Caco-2 (cell line): ENCODE measurements around the gene PRPF18. TPM values are rescaled to one million over a fixed set of nuclear protein-coding genes. Genes with fewer than 3 reads are reported as not detected.

ENCODE experiments used
- BruUV-seq: library from RNA; stranded (reverse); fragments of 400-500 nt; replicated peaks from 2 replicates; lab custom pipeline; 2021; lab: Mats Ljungman, UMichigan
- CTCF ChIA-PET: fragments of 300-600 bp; sonication (Branson Sonifier 250); formaldehyde crosslinking; loops from one replicate; lab custom pipeline; 2022; ENCODE audit warnings: antibody characterized with exemption; lab: Charles Lee
- POLR2A ChIA-PET: fragments of 300-600 bp; sonication (Branson Sonifier 250); formaldehyde crosslinking; loops from one replicate; lab custom pipeline; 2022; ENCODE audit warnings: antibody characterized with exemption; lab: Charles Lee
- DNase-seq, 2 experiments: peaks; one replicate each; pipeline versions ENCODE4 v3.0.0 to v3.0.0-alpha.2; 2020 to 2022
- H3K27me3 ChIP-seq: replicated peaks from 2 replicates; pipeline ENCODE4 v1.6.0; 2011; ENCODE audit warnings: low read length; ENCODE audit not compliant: control insufficient read depth, insufficient read depth
- H3K36me3 ChIP-seq: 2 replicates; pipeline ENCODE4 v1.5.1; 2011; ENCODE audit warnings: low read length; ENCODE audit not compliant: control insufficient read depth, insufficient read depth
- H3K4me1 ChIP-seq: fragments of 250-450 bp; sonication (Bioruptor Pico); 2 replicates; pipeline ENCODE4 v1.5.1; 2020; ENCODE audit warnings: mild to moderate bottlenecking
- H3K4me3 ChIP-seq: 2 replicates; pipeline ENCODE4 v1.5.1; 2011; ENCODE audit warnings: low read depth, mild to moderate bottlenecking, control low read depth, low read length
- H3K9me3 ChIP-seq: fragments of 250-450 bp; sonication (Bioruptor Pico); 2 replicates; pipeline ENCODE4 v1.5.1; 2020; ENCODE audit warnings: mild to moderate bottlenecking, moderate library complexity
- H3K27ac Mint-ChIP-seq: one replicate; pipeline ENCODE4 v1.8.0; 2022; ENCODE audit warnings: mixed read lengths; ENCODE audit not compliant: unreplicated experiment
- H3K27me3 Mint-ChIP-seq: one replicate; pipeline ENCODE4 v1.8.0; 2022; ENCODE audit warnings: mixed read lengths; ENCODE audit not compliant: insufficient read depth, unreplicated experiment
- H3K36me3 Mint-ChIP-seq: one replicate; pipeline ENCODE4 v1.8.0; 2022; ENCODE audit warnings: mild to moderate bottlenecking, mixed read lengths; ENCODE audit not compliant: insufficient read depth, unreplicated experiment
- H3K4me1 Mint-ChIP-seq: one replicate; pipeline ENCODE4 v1.8.0; 2022; ENCODE audit warnings: low read depth, mixed read lengths; ENCODE audit not compliant: unreplicated experiment
- H3K4me3 Mint-ChIP-seq: one replicate; pipeline ENCODE4 v1.8.0; 2022; ENCODE audit warnings: mild to moderate bottlenecking, moderate library complexity, mixed read lengths; ENCODE audit not compliant: unreplicated experiment
- H3K9me3 Mint-ChIP-seq: one replicate; pipeline ENCODE4 v1.8.0; 2022; ENCODE audit warnings: mixed read lengths; ENCODE audit not compliant: unreplicated experiment
- intact Hi-C: fragments of 100-400 bp; cut with micrococcal nuclease; formaldehyde crosslinking; loops from one replicate; pipeline ENCODE4 v1.10.0; 2022; ENCODE audit not compliant: unreplicated experiment
- total RNA-seq: library from RNA; stranded (reverse); gene quantifications from 2 replicates; pipeline ENCODE4 v1.2.3, GENCODE V29; 2022
- TF ChIP-seq, protein P1 (sequence below), 2 experiments: fragments of 200-600 bp in 1 of 2; IDR thresholded peaks; 1 replicate in 1 of 2; 2 replicates in 1 of 2; pipeline versions ENCODE4 v1.5.1 to v1.8.0; 2011 to 2022; ENCODE audit warnings: antibody characterized with exemption in 1 of 2, control low read depth in 1 of 2, inconsistent platforms in 1 of 2, low read depth in 1 of 2, low read length in 1 of 2, mild to moderate bottlenecking in 1 of 2, moderate library complexity in 1 of 2; ENCODE audit not compliant: insufficient read depth in 1 of 2, severe bottlenecking in 1 of 2, unreplicated experiment in 1 of 2

The PRPF18 gene
- total RNA-seq, 1 experiment from 2014 or later = 31.0 TPM

DNA sequence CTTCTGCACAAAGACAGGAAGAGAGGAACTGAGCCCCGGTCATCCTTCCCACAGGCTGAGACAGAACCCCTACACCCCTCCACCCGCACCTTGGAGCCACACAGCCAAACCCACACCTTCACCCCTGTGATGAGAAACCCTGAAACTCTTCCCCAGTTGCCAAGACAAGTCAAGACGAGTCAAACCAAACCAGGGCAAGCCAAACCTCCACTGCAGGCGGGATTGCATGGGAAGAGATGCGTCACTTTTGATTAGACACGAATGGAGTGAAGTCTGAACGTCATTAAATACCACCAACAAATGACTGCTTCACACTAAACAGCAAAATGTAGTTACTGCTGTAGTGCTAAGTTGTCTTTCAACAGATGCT, 73.8 kb downstream of the PRPF18 start:
- H3K27me3 ChIP-seq = no peaks in the 10 kb centered on the region
- CTCF ChIA-PET = no interaction called here
- H3K4me3 Mint-ChIP-seq = no peak overlapping the region
- peaks cover 88% of the 10 kb centered on the region for H3K36me3 Mint-ChIP-seq
- no peak for DNase-seq
- no TSS peak for BruUV-seq
- no peaks in the 10 kb centered on the region for H3K4me1 ChIP-seq
- peaks cover 16% of the 10 kb centered on the region for H3K4me1 Mint-ChIP-seq
- no peaks in the 10 kb centered on the region for H3K27me3 Mint-ChIP-seq
- no peaks in the 10 kb centered on the region for H3K9me3 ChIP-seq
- intact Hi-C loops = loop anchor here (1.0 to 5.0 kb wide), 3 partner anchors 47 to 118 kb away; no protein-coding TSS in a partner anchor
- H3K9me3 Mint-ChIP-seq = no peaks in the 10 kb centered on the region
- H3K36me3 ChIP-seq = peaks cover 7% of the 10 kb centered on the region
- H3K4me3 ChIP-seq = no peak overlapping the region
- POLR2A ChIA-PET = no interaction called here
- H3K27ac Mint-ChIP-seq = peak overlapping the region; percentile 14
- TF ChIP-seq, protein P1, sequence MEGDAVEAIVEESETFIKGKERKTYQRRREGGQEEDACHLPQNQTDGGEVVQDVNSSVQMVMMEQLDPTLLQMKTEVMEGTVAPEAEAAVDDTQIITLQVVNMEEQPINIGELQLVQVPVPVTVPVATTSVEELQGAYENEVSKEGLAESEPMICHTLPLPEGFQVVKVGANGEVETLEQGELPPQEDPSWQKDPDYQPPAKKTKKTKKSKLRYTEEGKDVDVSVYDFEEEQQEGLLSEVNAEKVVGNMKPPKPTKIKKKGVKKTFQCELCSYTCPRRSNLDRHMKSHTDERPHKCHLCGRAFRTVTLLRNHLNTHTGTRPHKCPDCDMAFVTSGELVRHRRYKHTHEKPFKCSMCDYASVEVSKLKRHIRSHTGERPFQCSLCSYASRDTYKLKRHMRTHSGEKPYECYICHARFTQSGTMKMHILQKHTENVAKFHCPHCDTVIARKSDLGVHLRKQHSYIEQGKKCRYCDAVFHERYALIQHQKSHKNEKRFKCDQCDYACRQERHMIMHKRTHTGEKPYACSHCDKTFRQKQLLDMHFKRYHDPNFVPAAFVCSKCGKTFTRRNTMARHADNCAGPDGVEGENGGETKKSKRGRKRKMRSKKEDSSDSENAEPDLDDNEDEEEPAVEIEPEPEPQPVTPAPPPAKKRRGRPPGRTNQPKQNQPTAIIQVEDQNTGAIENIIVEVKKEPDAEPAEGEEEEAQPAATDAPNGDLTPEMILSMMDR (IDR thresholded peaks at IDR 0.05; ENCODE audit: insufficient read depth in 1 of 2, low read depth in 1 of 2, low read length in 1 of 2, severe bottlenecking in 1 of 2, unreplicated experiment in 1 of 2) = no peak

DNA sequence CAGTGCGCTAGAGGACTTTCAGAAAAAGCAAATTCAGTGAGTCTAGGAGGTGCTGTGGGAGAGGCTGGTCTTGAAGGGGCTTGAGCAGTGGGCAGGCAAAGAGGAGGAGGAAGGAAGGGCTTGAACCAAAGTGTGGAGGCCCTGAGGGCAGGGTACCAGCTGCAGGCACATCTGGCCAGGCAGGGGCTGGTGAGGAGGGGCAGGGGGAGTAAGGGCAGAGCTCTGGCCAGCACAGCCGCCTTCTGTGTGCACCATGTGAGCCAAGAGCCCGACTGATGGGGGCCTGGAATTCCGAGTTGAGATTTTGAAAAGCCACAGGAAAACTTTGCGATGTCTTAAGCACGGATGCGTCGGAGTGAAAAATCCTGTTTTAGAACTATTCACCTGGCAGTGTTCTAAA, 74.5 kb downstream of the PRPF18 start:
- H3K4me1 Mint-ChIP-seq = peaks cover 16% of the 10 kb centered on the region
- peaks cover 89% of the 10 kb centered on the region for H3K36me3 Mint-ChIP-seq
- intact Hi-C loops = loop anchor here (5.0 kb wide), 1 partner anchor 46 kb away; no protein-coding TSS in a partner anchor
- BruUV-seq = no TSS peak
- H3K4me3 ChIP-seq = no peak overlapping the region
- no peaks in the 10 kb centered on the region for H3K27me3 Mint-ChIP-seq
- no peaks in the 10 kb centered on the region for H3K9me3 ChIP-seq
- no peak overlapping the region for H3K4me3 Mint-ChIP-seq
- ChIA-PET POLR2A (no interaction called here), CTCF (no interaction called here)
- no peak overlapping the region for H3K27ac Mint-ChIP-seq
- no peaks in the 10 kb centered on the region for H3K4me1 ChIP-seq
- peaks cover 8% of the 10 kb centered on the region for H3K36me3 ChIP-seq
- TF ChIP-seq, protein P1 (IDR thresholded peaks at IDR 0.05; ENCODE audit: insufficient read depth in 1 of 2, low read depth in 1 of 2, low read length in 1 of 2, severe bottlenecking in 1 of 2, unreplicated experiment in 1 of 2) = no peak
- no peaks in the 10 kb centered on the region for H3K27me3 ChIP-seq
- DNase-seq = no peak
- H3K9me3 Mint-ChIP-seq = no peaks in the 10 kb centered on the region

DNA sequence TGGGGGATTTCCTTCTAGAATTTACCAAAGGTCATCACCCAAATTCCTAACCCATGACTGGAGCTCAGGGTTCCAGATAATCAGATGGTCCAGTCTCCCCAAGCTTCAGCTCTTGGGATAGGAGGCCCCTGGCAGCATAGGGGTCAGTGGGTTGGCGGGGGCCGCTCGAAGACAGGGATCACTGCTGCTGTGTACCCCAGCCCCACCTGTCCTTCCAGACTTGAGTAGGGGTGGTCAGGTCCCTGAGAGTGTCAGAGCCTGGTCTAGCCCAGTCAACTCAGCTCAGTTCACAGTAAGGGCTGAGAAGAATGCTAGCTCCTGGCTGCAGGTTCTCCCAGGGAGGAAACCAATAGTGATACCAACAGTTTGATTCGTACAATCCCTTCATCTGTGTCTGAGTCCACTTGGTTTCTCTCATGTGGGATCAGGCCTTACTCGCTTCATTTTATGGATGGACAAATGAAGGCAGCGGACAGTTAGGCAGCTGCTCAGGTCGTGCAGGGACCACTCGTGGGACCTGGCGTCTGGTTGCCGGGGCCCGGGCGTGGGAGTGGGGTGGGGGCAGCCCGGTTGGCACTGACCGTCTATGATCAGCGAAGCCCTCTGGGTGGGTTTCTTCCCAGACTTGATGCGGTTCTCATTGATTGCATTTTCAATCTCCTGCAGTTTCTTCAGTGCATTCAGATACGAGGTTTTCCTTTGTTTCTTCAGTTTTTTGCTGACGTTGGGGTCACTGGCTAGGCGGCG, 78.9 kb downstream of the PRPF18 start:
- no peaks in the 10 kb centered on the region for H3K27me3 ChIP-seq
- peaks cover 21% of the 10 kb centered on the region for H3K4me1 ChIP-seq
- BruUV-seq = no TSS peak
- ChIA-PET POLR2A (no interaction called here), CTCF (no interaction called here)
- no peaks in the 10 kb centered on the region for H3K9me3 Mint-ChIP-seq
- no peak overlapping the region for H3K4me3 Mint-ChIP-seq
- TF ChIP-seq, protein P1 (IDR thresholded peaks at IDR 0.05; ENCODE audit: insufficient read depth in 1 of 2, low read depth in 1 of 2, low read length in 1 of 2, severe bottlenecking in 1 of 2, unreplicated experiment in 1 of 2) = no peak
- H3K27ac Mint-ChIP-seq = peak overlapping the region; percentile 46
- peaks cover 22% of the 10 kb centered on the region for H3K4me1 Mint-ChIP-seq
- H3K27me3 Mint-ChIP-seq = no peaks in the 10 kb centered on the region
- peaks cover 9% of the 10 kb centered on the region for H3K36me3 ChIP-seq
- H3K4me3 ChIP-seq = no peak overlapping the region
- intact Hi-C loops = no loop called here
- no peaks in the 10 kb centered on the region for H3K9me3 ChIP-seq
- DNase-seq = no peak
- H3K36me3 Mint-ChIP-seq = peaks cover 95% of the 10 kb centered on the region
